Astrocyte (in vitro differentiated cells and primary cell): ENCODE measurements around the gene DNAJC11. TPM values are rescaled to one million over a fixed set of nuclear protein-coding genes. Genes with fewer than 3 reads are reported as not detected.

ENCODE experiments used
- DNase-seq: peaks from one replicate; pipeline ENCODE4 v3.0.0-alpha.2; 2010; ENCODE audit warnings: low read depth
- FAIRE-seq: peaks from 2 replicates; lab custom pipeline; 2011; peaks lifted over from hg19 to GRCh38; lab: Jason Lieb, UNC
- H2AFZ ChIP-seq: 2 replicates; pipeline ENCODE4 v1.6.0; 2012; ENCODE audit warnings: low read depth, low read length, inconsistent platforms
- H3K27ac ChIP-seq: 2 replicates; pipeline ENCODE4 v1.5.1; 2011; ENCODE audit warnings: low read depth, low read length, inconsistent platforms
- H3K27me3 ChIP-seq: 2 replicates; pipeline ENCODE4 v1.6.0; 2011; ENCODE audit warnings: low read length, inconsistent platforms; ENCODE audit not compliant: insufficient read depth
- H3K36me3 ChIP-seq: 2 replicates; pipeline ENCODE4 v1.5.1; 2011; ENCODE audit warnings: low read length, inconsistent platforms; ENCODE audit not compliant: insufficient read depth
- H3K4me1 ChIP-seq: 2 replicates; pipeline ENCODE4 v1.5.1; 2011; ENCODE audit warnings: low read length, inconsistent platforms; ENCODE audit not compliant: insufficient read depth
- H3K4me2 ChIP-seq: 2 replicates; pipeline ENCODE4 v1.6.0; 2012; ENCODE audit warnings: low read length, inconsistent platforms
- H3K4me3 ChIP-seq: 2 replicates; pipeline ENCODE4 v1.5.1; 2011; ENCODE audit warnings: low read depth, mild to moderate bottlenecking, low read length, inconsistent platforms; ENCODE audit not compliant: insufficient read depth
- H3K79me2 ChIP-seq: 2 replicates; pipeline ENCODE4 v1.6.0; 2012; ENCODE audit warnings: mild to moderate bottlenecking, low read length, inconsistent platforms; ENCODE audit not compliant: insufficient read depth
- H3K9ac ChIP-seq: 2 replicates; pipeline ENCODE4 v1.6.0; 2012; ENCODE audit warnings: mild to moderate bottlenecking, low read length, inconsistent platforms
- H3K9me3 ChIP-seq: 2 replicates; pipeline ENCODE4 v1.5.1; 2012; ENCODE audit warnings: low read depth, mild to moderate bottlenecking, low read length, inconsistent platforms; ENCODE audit not compliant: insufficient read depth
- H4K20me1 ChIP-seq: 2 replicates; pipeline ENCODE4 v1.6.0; 2012; ENCODE audit warnings: low read length, inconsistent platforms; ENCODE audit not compliant: insufficient read depth
- H3K27ac Mint-ChIP-seq: one replicate; pipeline ENCODE4 v1.8.0; 2021; ENCODE audit warnings: mild to moderate bottlenecking, mixed read lengths; ENCODE audit not compliant: unreplicated experiment
- H3K27me3 Mint-ChIP-seq: one replicate; pipeline ENCODE4 v1.8.0; 2021; ENCODE audit warnings: low read depth, mixed read lengths; ENCODE audit not compliant: unreplicated experiment
- H3K36me3 Mint-ChIP-seq: one replicate; pipeline ENCODE4 v1.8.0; 2021; ENCODE audit warnings: low read depth, mixed read lengths; ENCODE audit not compliant: unreplicated experiment
- H3K4me1 Mint-ChIP-seq: one replicate; pipeline ENCODE4 v1.8.0; 2021; ENCODE audit warnings: low read depth, mixed read lengths; ENCODE audit not compliant: unreplicated experiment
- H3K4me3 Mint-ChIP-seq: one replicate; pipeline ENCODE4 v1.8.0; 2021; ENCODE audit warnings: mild to moderate bottlenecking, moderate library complexity, mixed read lengths; ENCODE audit not compliant: unreplicated experiment
- H3K9me3 Mint-ChIP-seq: one replicate; pipeline ENCODE4 v1.8.0; 2021; ENCODE audit warnings: mild to moderate bottlenecking, mixed read lengths; ENCODE audit not compliant: unreplicated experiment
- EZH2 ChIP-seq: IDR thresholded peaks from 2 replicates; pipeline ENCODE4 v1.6.1; 2012; ENCODE audit warnings: mild to moderate bottlenecking, low read length, inconsistent platforms; ENCODE audit not compliant: insufficient read depth
- total RNA-seq: library from RNA; stranded (reverse); gene quantifications from 2 replicates; pipeline ENCODE4 v1.2.1, GENCODE V29; 2021
- TF ChIP-seq, protein P1 (sequence below): IDR thresholded peaks from 2 replicates; pipeline ENCODE4 v1.5.1; 2011; ENCODE audit warnings: low read depth, mild to moderate bottlenecking, inconsistent platforms, low read length, moderate library complexity; ENCODE audit not compliant: insufficient read depth

The DNAJC11 gene
- total RNA-seq, 1 donor from 2014 or later = 63.9 TPM

- DNase-seq (no peak), FAIRE-seq (no peak)
- peak overlapping the region; percentile 71 for H2AFZ ChIP-seq
- no peaks in the 10 kb centered on the region for H3K9me3 Mint-ChIP-seq
- H3K4me1 ChIP-seq = peaks cover 5% of the 10 kb centered on the region
- peaks cover 5% of the 10 kb centered on the region for H3K36me3 Mint-ChIP-seq
- peak overlapping the region; percentile 97 for H3K27ac Mint-ChIP-seq
- no peaks in the 10 kb centered on the region for H3K27me3 Mint-ChIP-seq
- H3K9me3 ChIP-seq = no peaks in the 10 kb centered on the region
- H3K4me2 ChIP-seq = peak overlapping the region; percentile 89
- H3K4me1 Mint-ChIP-seq = peaks cover 9% of the 10 kb centered on the region
- peak overlapping the region; percentile 85 for H3K9ac ChIP-seq
- no peaks in the 10 kb centered on the region for H3K27me3 ChIP-seq
- H3K36me3 ChIP-seq = peaks cover 3% of the 10 kb centered on the region
- peaks cover 45% of the 10 kb centered on the region for H3K79me2 ChIP-seq
- TF ChIP-seq EZH2 = no peak
- H3K4me3 Mint-ChIP-seq = peak overlapping the region; percentile 99
- peak overlapping the region; percentile 81 for H3K4me3 ChIP-seq
- H4K20me1 ChIP-seq = peaks cover 24% of the 10 kb centered on the region
- peak overlapping the region; percentile 64 for H3K27ac ChIP-seq
Observed at GRCh38 chr1:6612641-6613360, 88.8 kb downstream of the DNAJC11 start.

GRCh38 chr1:6603915-6604558 is 97.6 kb downstream of the DNAJC11 start:
- peak overlapping the region; percentile 90 for H3K9ac ChIP-seq
- peaks cover 36% of the 10 kb centered on the region for H3K79me2 ChIP-seq
- H3K4me1 Mint-ChIP-seq = peaks cover 15% of the 10 kb centered on the region
- peak overlapping the region; percentile 94 for H3K4me2 ChIP-seq
- H3K9me3 Mint-ChIP-seq = no peaks in the 10 kb centered on the region
- DNase-seq (peak; percentile 87), FAIRE-seq (no peak)
- peak overlapping the region; percentile 76 for H2AFZ ChIP-seq
- no peaks in the 10 kb centered on the region for H3K9me3 ChIP-seq
- peaks cover 30% of the 10 kb centered on the region for H4K20me1 ChIP-seq
- peaks cover 38% of the 10 kb centered on the region for H3K4me1 ChIP-seq
- H3K36me3 Mint-ChIP-seq = peaks cover 3% of the 10 kb centered on the region
- peak overlapping the region; percentile 80 for H3K4me3 Mint-ChIP-seq
- peak overlapping the region; percentile 62 for H3K4me3 ChIP-seq
- H3K36me3 ChIP-seq = no peaks in the 10 kb centered on the region
- no peak for TF ChIP-seq EZH2
- TF ChIP-seq, protein P1, sequence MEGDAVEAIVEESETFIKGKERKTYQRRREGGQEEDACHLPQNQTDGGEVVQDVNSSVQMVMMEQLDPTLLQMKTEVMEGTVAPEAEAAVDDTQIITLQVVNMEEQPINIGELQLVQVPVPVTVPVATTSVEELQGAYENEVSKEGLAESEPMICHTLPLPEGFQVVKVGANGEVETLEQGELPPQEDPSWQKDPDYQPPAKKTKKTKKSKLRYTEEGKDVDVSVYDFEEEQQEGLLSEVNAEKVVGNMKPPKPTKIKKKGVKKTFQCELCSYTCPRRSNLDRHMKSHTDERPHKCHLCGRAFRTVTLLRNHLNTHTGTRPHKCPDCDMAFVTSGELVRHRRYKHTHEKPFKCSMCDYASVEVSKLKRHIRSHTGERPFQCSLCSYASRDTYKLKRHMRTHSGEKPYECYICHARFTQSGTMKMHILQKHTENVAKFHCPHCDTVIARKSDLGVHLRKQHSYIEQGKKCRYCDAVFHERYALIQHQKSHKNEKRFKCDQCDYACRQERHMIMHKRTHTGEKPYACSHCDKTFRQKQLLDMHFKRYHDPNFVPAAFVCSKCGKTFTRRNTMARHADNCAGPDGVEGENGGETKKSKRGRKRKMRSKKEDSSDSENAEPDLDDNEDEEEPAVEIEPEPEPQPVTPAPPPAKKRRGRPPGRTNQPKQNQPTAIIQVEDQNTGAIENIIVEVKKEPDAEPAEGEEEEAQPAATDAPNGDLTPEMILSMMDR = no peak
- H3K27ac Mint-ChIP-seq = peak overlapping the region; percentile 99
- no peaks in the 10 kb centered on the region for H3K27me3 ChIP-seq
- H3K27ac ChIP-seq = peak overlapping the region; percentile 95
- no peaks in the 10 kb centered on the region for H3K27me3 Mint-ChIP-seq

GRCh38 chr1:6603238-6603914 is 98.2 kb downstream of the DNAJC11 start:
- Histone ChIP-seq H3K27ac (peak overlapping the region; percentile 95), H3K4me3 (peak overlapping the region; percentile 62), H4K20me1 (peaks cover 34% of the 10 kb centered on the region), H2AFZ (peak overlapping the region; percentile 76), H3K9ac (peak overlapping the region; percentile 90), H3K9me3 (no peaks in the 10 kb centered on the region), H3K36me3 (no peaks in the 10 kb centered on the region), H3K79me2 (peaks cover 41% of the 10 kb centered on the region), H3K4me1 (peaks cover 39% of the 10 kb centered on the region), H3K27me3 (no peaks in the 10 kb centered on the region), H3K4me2 (peak overlapping the region; percentile 94)
- Mint-ChIP-seq H3K4me3 (peak overlapping the region; percentile 80), H3K27me3 (no peaks in the 10 kb centered on the region), H3K27ac (peak overlapping the region; percentile 99), H3K36me3 (peaks cover 6% of the 10 kb centered on the region), H3K9me3 (no peaks in the 10 kb centered on the region), H3K4me1 (peaks cover 15% of the 10 kb centered on the region)
- peak; percentile 77 for DNase-seq
- no peak for FAIRE-seq
- TF ChIP-seq EZH2 = no peak
- TF ChIP-seq, protein P1 = no peak
